ENCODE data around the gene KCNH5.

KCNH5 gene

GRCh38 chr14:62710811-62711210 lies 334.4 kb downstream of the KCNH5 start:
- TF ChIP-seq MAX (IDR thresholded peaks at IDR 0.05; ENCODE audit: low read depth, low read length) (no peak), MYC (IDR thresholded peaks at IDR 0.05; ENCODE audit: low read depth, low read length) (no peak), CTCF (IDR thresholded peaks at IDR 0.05; ENCODE audit: low read depth, low read length) (no peak), POLR2A (IDR thresholded peaks at IDR 0.05; ENCODE audit: extremely low read depth, insufficient read length) (no peak)
- H3K4me3 ChIP-seq (ENCODE audit: low read depth, low read length), result no peak overlapping the region
- DNase-seq (ENCODE audit: low read depth), result no peak

GRCh38 chr14:62709773-62710172 lies 335.5 kb downstream of the KCNH5 start:
- no peak for TF ChIP-seq POLR2A (IDR thresholded peaks at IDR 0.05; ENCODE audit: extremely low read depth, insufficient read length)
- peak; percentile 54 for TF ChIP-seq MAX (IDR thresholded peaks at IDR 0.05; ENCODE audit: low read depth, low read length)
- H3K4me3 ChIP-seq (ENCODE audit: low read depth, low read length), result no peak overlapping the region
- no peak for DNase-seq (ENCODE audit: low read depth)

- no peak overlapping the region for H3K4me3 ChIP-seq (ENCODE audit: low read depth, low read length)
- no peak for TF ChIP-seq CTCF (IDR thresholded peaks at IDR 0.05; ENCODE audit: low read depth, low read length)
- no peak for TF ChIP-seq MYC (IDR thresholded peaks at IDR 0.05; ENCODE audit: low read depth, low read length)
- no peak for TF ChIP-seq MAX (IDR thresholded peaks at IDR 0.05; ENCODE audit: low read depth, low read length)
- no peak for TF ChIP-seq POLR2A (IDR thresholded peaks at IDR 0.05; ENCODE audit: extremely low read depth, insufficient read length)
- no peak for DNase-seq (ENCODE audit: low read depth)
Observed at GRCh38 chr14:62706217-62706616, 339.0 kb downstream of the KCNH5 start.

- TF ChIP-seq MYC (IDR thresholded peaks at IDR 0.05; ENCODE audit: low read depth, low read length), result no peak
- TF ChIP-seq POLR2A (IDR thresholded peaks at IDR 0.05; ENCODE audit: extremely low read depth, insufficient read length), result no peak
- TF ChIP-seq CTCF (IDR thresholded peaks at IDR 0.05; ENCODE audit: low read depth, low read length), result no peak
- TF ChIP-seq MAX (IDR thresholded peaks at IDR 0.05; ENCODE audit: low read depth, low read length), result no peak
- H3K4me3 ChIP-seq (ENCODE audit: low read depth, low read length), result no peak overlapping the region
- no peak for DNase-seq (ENCODE audit: low read depth)
Observed at GRCh38 chr14:62697461-62697860, 347.8 kb downstream of the KCNH5 start.

GRCh38 chr14:62696929-62697328 lies 348.3 kb downstream of the KCNH5 start:
- TF ChIP-seq MAX (IDR thresholded peaks at IDR 0.05; ENCODE audit: low read depth, low read length) (no peak), MYC (IDR thresholded peaks at IDR 0.05; ENCODE audit: low read depth, low read length) (no peak), CTCF (IDR thresholded peaks at IDR 0.05; ENCODE audit: low read depth, low read length) (no peak), POLR2A (IDR thresholded peaks at IDR 0.05; ENCODE audit: extremely low read depth, insufficient read length) (no peak)
- no peak overlapping the region for H3K4me3 ChIP-seq (ENCODE audit: low read depth, low read length)
- DNase-seq (ENCODE audit: low read depth), result no peak

- TF ChIP-seq MAX (IDR thresholded peaks at IDR 0.05; ENCODE audit: low read depth, low read length), result no peak
- TF ChIP-seq MYC (IDR thresholded peaks at IDR 0.05; ENCODE audit: low read depth, low read length), result no peak
- no peak for TF ChIP-seq CTCF (IDR thresholded peaks at IDR 0.05; ENCODE audit: low read depth, low read length)
- TF ChIP-seq POLR2A (IDR thresholded peaks at IDR 0.05; ENCODE audit: extremely low read depth, insufficient read length), result no peak
- DNase-seq (ENCODE audit: low read depth), result no peak
Observed at GRCh38 chr14:62696331-62696924, 348.8 kb downstream of the KCNH5 start.

More at GRCh38 chr14:62696331-62696924, 348.8 kb downstream of the KCNH5 start:
- H3K4me3 ChIP-seq (ENCODE audit: low read depth, low read length), result no peak overlapping the region
